AG04450 (cell line): ENCODE results near the gene GATB. TPM values are rescaled to one million over a fixed set of nuclear protein-coding genes. Genes with fewer than 3 reads are reported as not detected.

Source experiments
- CTCF ChIA-PET: fragments of 300-600, 350-600 bp; formaldehyde crosslinking; extraction: SDS; loops from one replicate; lab custom pipeline; 2022; ENCODE audit warnings: antibody characterized with exemption, inconsistent platforms; lab: Charles Lee
- POLR2A ChIA-PET: fragments of 350-600 bp; formaldehyde crosslinking; extraction: SDS; loops from one replicate; lab custom pipeline; 2021; ENCODE audit warnings: antibody characterized with exemption, inconsistent platforms; lab: Yijun Ruan, JAX
- DNase-seq: peaks from one replicate; pipeline ENCODE4 v3.0.0-alpha.2; 2011; ENCODE audit warnings: low read depth, low spot score
- H3K27ac ChIP-seq: one replicate; pipeline ENCODE4 v1.5.1; 2012; ENCODE audit warnings: low read depth, low read length, control low read depth
- H3K27me3 ChIP-seq: one replicate; pipeline ENCODE4 v1.6.0; 2012; ENCODE audit warnings: low read length; ENCODE audit not compliant: control insufficient read depth, insufficient read depth
- H3K4me3 ChIP-seq: 2 replicates; pipeline ENCODE4 v1.5.1; 2011; ENCODE audit warnings: mild to moderate bottlenecking, low read depth, low read length, control low read depth
- H3K9me3 ChIP-seq: 2 replicates; pipeline ENCODE4 v1.5.1; 2012; ENCODE audit warnings: low read length; ENCODE audit not compliant: control insufficient read depth, insufficient read depth
- polyA plus RNA-seq: library from polyadenylated mRNA; depleted of rRNA; stranded (reverse); fragments of >200 nt; gene quantifications from 2 replicates; pipeline ENCODE4 v1.2.3, GENCODE V29; 2011
- TF ChIP-seq, protein P1 (sequence below): IDR thresholded peaks from 2 replicates; pipeline ENCODE4 v1.5.1; 2011; ENCODE audit warnings: low read depth, low read length, control low read depth, inconsistent platforms

GATB gene
- polyA plus RNA-seq, 1 experiment = 28.0 TPM

DNA sequence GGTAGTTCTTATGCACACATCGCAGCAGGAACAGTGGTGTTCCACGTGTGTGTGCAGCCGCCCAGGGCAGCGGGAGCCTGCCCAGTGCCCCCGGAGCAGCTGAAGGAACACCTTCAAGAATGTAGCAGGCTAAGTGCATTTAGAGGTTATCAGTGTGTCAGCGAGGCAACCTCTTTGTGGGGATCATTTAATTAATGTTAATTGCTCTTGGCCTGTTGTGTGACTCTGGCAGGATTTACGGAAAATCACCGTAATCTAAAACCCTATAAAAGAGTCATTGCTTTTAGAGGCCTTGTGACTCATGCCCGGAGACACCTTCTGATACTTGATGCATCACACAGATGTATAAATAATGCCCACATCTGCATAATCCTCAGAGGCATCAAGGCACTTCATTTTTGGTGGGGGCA is 47.3 kb upstream of the GATB start:
- CTCF ChIA-PET = no interaction called here
- TF ChIP-seq, protein P1, sequence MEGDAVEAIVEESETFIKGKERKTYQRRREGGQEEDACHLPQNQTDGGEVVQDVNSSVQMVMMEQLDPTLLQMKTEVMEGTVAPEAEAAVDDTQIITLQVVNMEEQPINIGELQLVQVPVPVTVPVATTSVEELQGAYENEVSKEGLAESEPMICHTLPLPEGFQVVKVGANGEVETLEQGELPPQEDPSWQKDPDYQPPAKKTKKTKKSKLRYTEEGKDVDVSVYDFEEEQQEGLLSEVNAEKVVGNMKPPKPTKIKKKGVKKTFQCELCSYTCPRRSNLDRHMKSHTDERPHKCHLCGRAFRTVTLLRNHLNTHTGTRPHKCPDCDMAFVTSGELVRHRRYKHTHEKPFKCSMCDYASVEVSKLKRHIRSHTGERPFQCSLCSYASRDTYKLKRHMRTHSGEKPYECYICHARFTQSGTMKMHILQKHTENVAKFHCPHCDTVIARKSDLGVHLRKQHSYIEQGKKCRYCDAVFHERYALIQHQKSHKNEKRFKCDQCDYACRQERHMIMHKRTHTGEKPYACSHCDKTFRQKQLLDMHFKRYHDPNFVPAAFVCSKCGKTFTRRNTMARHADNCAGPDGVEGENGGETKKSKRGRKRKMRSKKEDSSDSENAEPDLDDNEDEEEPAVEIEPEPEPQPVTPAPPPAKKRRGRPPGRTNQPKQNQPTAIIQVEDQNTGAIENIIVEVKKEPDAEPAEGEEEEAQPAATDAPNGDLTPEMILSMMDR = no peak
- H3K27ac ChIP-seq = no peak overlapping the region
- peaks cover 2% of the 10 kb centered on the region for H3K27me3 ChIP-seq
- DNase-seq = no peak
- H3K4me3 ChIP-seq = no peak overlapping the region
- H3K9me3 ChIP-seq = peaks cover 2% of the 10 kb centered on the region; the same call in 1 of the 2 replicates
- POLR2A ChIA-PET = no interaction called here

DNA sequence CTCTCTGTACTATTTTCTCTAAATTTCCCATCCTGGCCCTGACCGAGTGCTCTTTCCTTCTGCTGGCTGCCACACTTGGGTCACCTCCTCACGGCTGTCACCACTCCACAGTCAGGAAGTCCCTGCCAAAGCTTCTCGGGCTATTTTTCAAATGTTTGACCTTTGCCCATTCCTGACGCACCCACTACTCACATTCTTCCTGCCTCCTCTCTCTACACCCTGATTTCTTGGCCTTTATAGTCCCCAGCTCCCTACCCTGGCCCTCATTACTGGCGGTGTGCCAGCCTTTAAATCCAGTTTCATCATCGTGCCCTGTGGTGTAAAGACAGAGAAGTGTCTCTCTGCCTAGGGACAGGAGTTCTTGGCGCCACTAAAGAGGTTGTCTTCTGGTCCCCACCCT is 46.4 kb upstream of the GATB start:
- ChIA-PET CTCF (no interaction called here), POLR2A (no interaction called here)
- peaks cover 2% of the 10 kb centered on the region for H3K27me3 ChIP-seq
- peaks cover 2% of the 10 kb centered on the region; the same call in 1 of the 2 replicates for H3K9me3 ChIP-seq
- peak overlapping the region; percentile 70 for H3K27ac ChIP-seq
- no peak overlapping the region for H3K4me3 ChIP-seq
- TF ChIP-seq, protein P1 = no peak
- DNase-seq = no peak

- H3K4me3 ChIP-seq = no peak overlapping the region
Measured at GRCh38 chr4:151806511-151806927, 45.7 kb upstream of the GATB start.

DNA sequence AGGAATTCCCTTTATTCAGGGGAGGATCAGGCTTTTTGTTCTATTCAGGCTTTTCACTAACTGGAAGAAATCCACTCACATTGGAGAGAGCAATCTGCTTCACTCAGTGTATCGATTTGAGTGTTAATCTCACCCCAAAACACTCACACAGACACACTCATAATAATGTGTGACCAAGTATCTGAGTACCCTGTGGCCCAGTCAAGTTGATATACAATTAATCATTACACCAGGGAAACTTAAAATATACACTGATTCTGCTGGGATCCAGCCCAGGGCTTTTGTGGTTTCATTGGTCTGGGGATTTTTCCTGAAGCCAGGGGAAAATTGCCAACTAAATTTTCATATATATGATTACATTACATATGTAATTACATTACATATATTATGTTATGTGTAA is 44.0 kb upstream of the GATB start:
- Histone ChIP-seq H3K9me3 (no peaks in the 10 kb centered on the region), H3K4me3 (no peak overlapping the region), H3K27me3 (peaks cover 5% of the 10 kb centered on the region), H3K27ac (no peak overlapping the region)
- ChIA-PET CTCF (no interaction called here), POLR2A (no interaction called here)
- TF ChIP-seq, protein P1 = no peak
- DNase-seq = no peak

More at GRCh38 chr4:151806511-151806927, 45.7 kb upstream of the GATB start:
- Histone ChIP-seq H3K27me3 (peaks cover 2% of the 10 kb centered on the region), H3K9me3 (peaks cover 2% of the 10 kb centered on the region; the same call in 1 of the 2 replicates), H3K27ac (peak overlapping the region; percentile 57)
- TF ChIP-seq, protein P1 = no peak
- DNase-seq = peak; percentile 47
- POLR2A ChIA-PET = no interaction called here
- CTCF ChIA-PET = interaction anchor here (1.0 kb wide), 1 partner anchor 579 kb away, joined by 3 read pairs; no protein-coding TSS in a partner anchor

DNA sequence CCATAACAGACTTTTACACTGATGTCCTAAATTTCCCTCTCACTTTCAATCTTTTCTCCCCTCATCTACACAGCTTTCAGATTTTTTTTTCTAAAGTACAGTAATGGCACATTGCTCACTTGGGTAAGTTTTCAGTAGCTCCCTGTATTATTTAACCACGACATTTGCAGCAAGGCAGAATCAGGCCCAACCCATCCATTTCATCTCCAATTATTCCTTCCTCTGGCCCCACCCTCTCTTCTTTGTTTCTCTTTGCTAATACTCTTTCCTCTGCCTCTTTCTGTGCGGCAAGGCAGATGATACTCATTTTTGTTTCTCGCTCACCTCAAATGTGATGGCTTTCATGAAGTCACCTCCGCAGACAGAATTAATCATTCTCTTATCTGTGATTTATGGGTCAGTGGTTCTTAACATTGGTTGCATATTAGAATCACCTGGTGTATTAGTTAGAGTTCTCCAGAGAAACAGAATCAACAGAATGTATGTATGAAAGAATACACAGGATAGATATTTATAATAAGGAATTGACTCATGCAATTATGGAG is 43.4 kb upstream of the GATB start:
- TF ChIP-seq, protein P1 = no peak
- DNase-seq = no peak
- ChIA-PET CTCF (interaction anchor here (0.6 kb wide), 1 partner anchor 537 kb away, joined by 3 read pairs; no protein-coding TSS in a partner anchor), POLR2A (no interaction called here)
- Histone ChIP-seq H3K27me3 (peaks cover 3% of the 10 kb centered on the region), H3K4me3 (no peak overlapping the region), H3K27ac (no peak overlapping the region), H3K9me3 (no peaks in the 10 kb centered on the region)
